ENCODE measurements around the gene ID3. TPM values are rescaled to one million over a fixed set of nuclear protein-coding genes. Genes with fewer than 3 reads are reported as not detected.

ID3 gene
- total RNA-seq, 1 donor from 2014 or later: 99.9 TPM

DNA sequence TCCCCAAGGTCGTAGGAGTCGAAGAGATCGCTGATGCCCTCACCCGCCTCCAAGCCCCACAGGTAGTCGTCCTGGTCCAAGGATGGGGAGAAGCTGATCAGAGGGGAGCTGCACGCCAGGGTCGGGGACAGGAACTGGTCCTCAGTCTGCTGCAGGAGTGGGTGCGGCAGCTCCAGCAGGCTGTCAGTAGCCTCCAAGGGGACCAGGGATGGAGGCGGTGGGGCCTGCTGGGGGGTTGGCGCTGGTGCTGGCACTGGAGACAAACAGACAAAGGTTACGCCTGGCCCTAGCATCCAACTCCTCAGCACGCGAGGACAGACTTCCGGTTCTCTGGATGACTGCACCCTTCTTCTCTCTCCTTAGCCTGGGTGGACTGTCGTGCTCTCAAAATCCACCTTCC is 49.4 kb downstream of the ID3 start:
- DNase-seq (ENCODE audit: low spot score): no peak
- TF ChIP-seq, protein P1, sequence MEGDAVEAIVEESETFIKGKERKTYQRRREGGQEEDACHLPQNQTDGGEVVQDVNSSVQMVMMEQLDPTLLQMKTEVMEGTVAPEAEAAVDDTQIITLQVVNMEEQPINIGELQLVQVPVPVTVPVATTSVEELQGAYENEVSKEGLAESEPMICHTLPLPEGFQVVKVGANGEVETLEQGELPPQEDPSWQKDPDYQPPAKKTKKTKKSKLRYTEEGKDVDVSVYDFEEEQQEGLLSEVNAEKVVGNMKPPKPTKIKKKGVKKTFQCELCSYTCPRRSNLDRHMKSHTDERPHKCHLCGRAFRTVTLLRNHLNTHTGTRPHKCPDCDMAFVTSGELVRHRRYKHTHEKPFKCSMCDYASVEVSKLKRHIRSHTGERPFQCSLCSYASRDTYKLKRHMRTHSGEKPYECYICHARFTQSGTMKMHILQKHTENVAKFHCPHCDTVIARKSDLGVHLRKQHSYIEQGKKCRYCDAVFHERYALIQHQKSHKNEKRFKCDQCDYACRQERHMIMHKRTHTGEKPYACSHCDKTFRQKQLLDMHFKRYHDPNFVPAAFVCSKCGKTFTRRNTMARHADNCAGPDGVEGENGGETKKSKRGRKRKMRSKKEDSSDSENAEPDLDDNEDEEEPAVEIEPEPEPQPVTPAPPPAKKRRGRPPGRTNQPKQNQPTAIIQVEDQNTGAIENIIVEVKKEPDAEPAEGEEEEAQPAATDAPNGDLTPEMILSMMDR (IDR thresholded peaks at IDR 0.05): no peak

More for the DNA sequence above, 49.4 kb downstream of the ID3 start:
- no peak overlapping the region for H3K4me3 ChIP-seq
- H3K4me2 ChIP-seq: no peak overlapping the region
- H3F3A ChIP-seq (ENCODE audit: low read depth): peaks cover 5% of the 10 kb centered on the region
- Mint-ChIP-seq H3K36me3 (peaks cover 16% of the 10 kb centered on the region), H3K4me1 (peaks cover 5% of the 10 kb centered on the region), H3K9me3 (no peaks in the 10 kb centered on the region), H3K4me3 (no peak overlapping the region), H3K27me3 (ENCODE audit: insufficient read depth, low read depth) (peaks cover 6% of the 10 kb centered on the region), H3K27ac (no peak overlapping the region)
- H3K27me3 ChIP-seq: no peaks in the 10 kb centered on the region
- H3K9ac ChIP-seq: no peak overlapping the region
- H4K20me1 ChIP-seq (ENCODE audit: low read depth): no peaks in the 10 kb centered on the region
- no peak overlapping the region for H2AFZ ChIP-seq (replicated peaks)
- H3K36me3 ChIP-seq: no peaks in the 10 kb centered on the region
- peaks cover 3% of the 10 kb centered on the region for H3K4me1 ChIP-seq
- H3K9me3 ChIP-seq (ENCODE audit: low read depth): no peaks in the 10 kb centered on the region
- no peak overlapping the region for H3K27ac ChIP-seq
- H3K79me2 ChIP-seq (ENCODE audit: low read depth): no peaks in the 10 kb centered on the region

Other genes starting within 250 kb of the ID3 start
- 231 and 317 TPM in 2 replicates for gene HNRNPR, start 215.2 kb downstream of the ID3 start, total RNA-seq (ENCODE audit: low replicate concordance)
- gene ZNF436, start 189.7 kb downstream of the ID3 start, total RNA-seq (ENCODE audit: low replicate concordance): 10.4 and 15.4 TPM in 2 replicates
- gene TCEA3, start 134.8 kb downstream of the ID3 start, total RNA-seq (ENCODE audit: low replicate concordance): 0.53 and 0.54 TPM in 2 replicates
- gene ASAP3, start 75.3 kb downstream of the ID3 start, total RNA-seq (ENCODE audit: low replicate concordance): 3.9 and 8.7 TPM in 2 replicates
- gene E2F2, start 28.3 kb downstream of the ID3 start, total RNA-seq (ENCODE audit: low replicate concordance): 3.4 and 7.0 TPM in 2 replicates
- gene RPL11, start 132.3 kb upstream of the ID3 start, total RNA-seq (ENCODE audit: low replicate concordance): 1,388 and 2,503 TPM in 2 replicates
- 29.1 and 30.0 TPM in 2 replicates for gene ELOA, start 184.0 kb upstream of the ID3 start, total RNA-seq (ENCODE audit: low replicate concordance)
- 63.7 and 72.5 TPM in 2 replicates for gene PITHD1, start 218.9 kb upstream of the ID3 start, total RNA-seq (ENCODE audit: low replicate concordance)
- 41.8 and 102 TPM in 2 replicates for gene LYPLA2, start 231.6 kb upstream of the ID3 start, total RNA-seq (ENCODE audit: low replicate concordance)
- gene GALE, start 241.3 kb upstream of the ID3 start, total RNA-seq (ENCODE audit: low replicate concordance): 15.6 and 24.2 TPM in 2 replicates

Data from neural progenitor cell (in vitro differentiated cells).